Lower leg skin (tissue), 4 donors: ENCODE measurements around the gene GOLGA6L24. TPM values are rescaled to one million over a fixed set of nuclear protein-coding genes. Genes with fewer than 3 reads are reported as not detected.

Source experiments
- total RNA-seq, 4 donors: library from RNA; depleted of rRNA; stranded (reverse); fragments of >200 nt; gene quantifications; one replicate each; pipeline ENCODE4 v1.1.0, GENCODE V29; 2016

The GOLGA6L24 gene
- total RNA-seq, 4 donors from 2014 or later = not detected

Other genes starting within 250 kb of the GOLGA6L24 start
- 10 to 100 TPM; 33.3 to 57.0 (median 48.4) TPM for gene HERC2, start 35.9 kb downstream of the GOLGA6L24 start, total RNA-seq
- not detected for gene GOLGA8F, start 20.6 kb upstream of the GOLGA6L24 start, total RNA-seq
- under 1 TPM in 1 of 4 donors, not detected in 3; 0.10 TPM for gene GOLGA8G, start 174.9 kb upstream of the GOLGA6L24 start, total RNA-seq
- gene GOLGA6L25, start 195.5 kb upstream of the GOLGA6L24 start, total RNA-seq = not detected